Measurements from ENCODE around the gene ZBTB9.

- TF ChIP-seq CTCF (conservative IDR thresholded peaks at IDR 0.05; ENCODE audit: low read length) = no peak
- no peak for TF ChIP-seq EZH2phosphoT487 (IDR thresholded peaks at IDR 0.05; ENCODE audit: borderline replicate concordance)
Observed at GRCh38 chr6:33410050-33410710, 44.2 kb upstream of the ZBTB9 start.
